CD4-positive, alpha-beta memory T cell (primary cell): ENCODE results near the gene LTB4R2. TPM values are rescaled to one million over a fixed set of nuclear protein-coding genes. Genes with fewer than 3 reads are reported as not detected.

ENCODE experiments used
- CTCF ChIA-PET: fragments of 350-600 bp; sonication (Branson Sonifier 250); formaldehyde crosslinking; loops from one replicate; lab custom pipeline; 2021; ENCODE audit warnings: inconsistent platforms; ENCODE audit not compliant: partially characterized antibody; lab: Charles Lee
- POLR2A ChIA-PET: fragments of 350-600 bp; sonication (Branson Sonifier 250); formaldehyde crosslinking; loops from one replicate; lab custom pipeline; 2021; ENCODE audit not compliant: partially characterized antibody; lab: Charles Lee
- DNase-seq, 5 donors: peaks; one replicate each; pipeline versions ENCODE4 v3.0.0 to v3.0.0-alpha.2; 2020 to 2022; ENCODE audit warnings: mixed read lengths in 1 of 5
- H3K27ac ChIP-seq: one replicate; pipeline ENCODE4 v1.7.0; 2013; ENCODE audit warnings: low read depth, low read length
- H3K27me3 ChIP-seq: 2 replicates; pipeline ENCODE4 v1.7.0; 2013; ENCODE audit warnings: mild to moderate bottlenecking, low read length, moderate library complexity; ENCODE audit not compliant: insufficient read depth
- H3K36me3 ChIP-seq: 2 replicates; pipeline ENCODE4 v1.7.0; 2013; ENCODE audit warnings: mild to moderate bottlenecking, low read length, moderate library complexity; ENCODE audit not compliant: insufficient read depth
- H3K4me1 ChIP-seq: 2 replicates; pipeline ENCODE4 v1.7.0; 2013; ENCODE audit warnings: mild to moderate bottlenecking, low read length, moderate library complexity; ENCODE audit not compliant: insufficient read depth
- H3K4me3 ChIP-seq, 2 donors: one replicate each; pipeline ENCODE4 v1.7.0; 2013; ENCODE audit warnings: low read length in 2 of 2, mild to moderate bottlenecking in 1 of 2
- H3K9me3 ChIP-seq, 2 donors: one replicate each; pipeline ENCODE4 v1.7.0; 2013; ENCODE audit warnings: low read length in 2 of 2, control low read depth in 1 of 2; ENCODE audit not compliant: control insufficient read depth in 1 of 2
- H3K27ac Mint-ChIP-seq, 7 donors: one replicate each; pipeline ENCODE4 v1.8.0; 2020 to 2021; ENCODE audit warnings: mixed read lengths in 7 of 7, mild to moderate bottlenecking in 6 of 7, inconsistent platforms in 3 of 7, moderate library complexity in 3 of 7
- H3K27me3 Mint-ChIP-seq, 2 donors: one replicate each; pipeline ENCODE4 v1.8.0; 2020 to 2021; ENCODE audit warnings: mixed read lengths in 2 of 2
- H3K36me3 Mint-ChIP-seq, 2 donors: one replicate each; pipeline ENCODE4 v1.8.0; 2020 to 2021; ENCODE audit warnings: mixed read lengths in 2 of 2, inconsistent platforms in 1 of 2, mild to moderate bottlenecking in 1 of 2
- H3K4me1 Mint-ChIP-seq, 4 donors: one replicate each; pipeline ENCODE4 v1.8.0; 2020 to 2021; ENCODE audit warnings: mixed read lengths in 4 of 4, mild to moderate bottlenecking in 1 of 4
- H3K4me3 Mint-ChIP-seq, 8 donors: one replicate each; pipeline ENCODE4 v1.8.0; 2020 to 2021; ENCODE audit warnings: mixed read lengths in 8 of 8, mild to moderate bottlenecking in 7 of 8, moderate library complexity in 6 of 8, inconsistent platforms in 3 of 8
- H3K9me3 Mint-ChIP-seq, 8 donors: one replicate each; pipeline ENCODE4 v1.8.0; 2020 to 2021; ENCODE audit warnings: mixed read lengths in 8 of 8, mild to moderate bottlenecking in 5 of 8, inconsistent platforms in 3 of 8, moderate library complexity in 1 of 8
- intact Hi-C: fragments of 100-400 bp; cut with micrococcal nuclease; formaldehyde crosslinking; loops from one replicate; pipeline ENCODE4 v1.15.1; 2023
- polyA plus RNA-seq, 2 donors: library from polyadenylated mRNA; unstranded; fragments of 300-500 nt; fragmentation: Illumina TruSeq; gene quantifications; one replicate each; pipeline ENCODE4 v1.2.3, GENCODE V29; 2021
- total RNA-seq, 2 experiments: library from RNA; stranded (reverse); gene quantifications; one replicate each; pipeline ENCODE4 v1.2.3, GENCODE V29; 2021

Gene LTB4R2
- total and polyA plus RNA-seq, 4 experiments from 2014 or later, result 2.3 to 18.8 (median 10.6) TPM

DNA sequence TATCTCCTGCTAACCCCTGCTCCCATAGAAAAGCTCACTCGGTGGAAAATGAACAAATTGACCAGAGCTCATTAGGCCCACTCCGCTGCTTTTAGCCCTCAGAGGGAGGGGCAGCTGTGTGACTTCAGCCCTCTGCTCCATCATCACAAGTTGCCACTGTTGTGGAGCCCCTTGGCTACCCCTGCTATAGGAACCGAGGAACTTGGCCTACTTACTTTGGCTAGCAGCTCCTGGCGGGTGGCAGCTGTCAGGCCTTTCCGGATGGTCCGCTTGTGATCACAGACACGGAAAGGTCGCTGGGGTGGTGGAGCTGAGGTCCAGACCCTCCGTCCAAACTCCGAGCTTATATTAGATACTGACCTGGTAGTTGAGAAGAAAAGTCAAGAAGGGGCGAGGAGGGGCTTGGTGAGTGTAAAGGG, 2.8 kb upstream of the LTB4R2 start:
- intact Hi-C loops, result no loop called here
- peaks cover 48 to 59% of the 10 kb centered on the region in 2 donors for H3K36me3 Mint-ChIP-seq
- no peak overlapping the region for H3K4me3 Mint-ChIP-seq
- POLR2A ChIA-PET, result interaction anchor here (0.8 to 8.5 kb wide), 12 partner anchors 10 to 192 kb away, joined by 3 to 108 read pairs (median 8); partner anchors contain the start of genes ADCY4, DCAF11, MDP1 and NRL
- no peak overlapping the region for H3K4me3 ChIP-seq
- peaks cover 56% of the 10 kb centered on the region for H3K36me3 ChIP-seq
- H3K4me1 Mint-ChIP-seq, result peaks cover 29 to 70% (median 43%) of the 10 kb centered on the region in 4 donors
- peaks cover 38% of the 10 kb centered on the region for H3K4me1 ChIP-seq
- no peaks in the 10 kb centered on the region for H3K27me3 ChIP-seq
- H3K27me3 Mint-ChIP-seq, result no peaks in the 10 kb centered on the region
- H3K9me3 ChIP-seq, result no peaks in the 10 kb centered on the region
- no peak overlapping the region for H3K27ac ChIP-seq
- CTCF ChIA-PET, result interaction anchor here (0.7 to 18.5 kb wide), 22 partner anchors 8 to 199 kb away, joined by 3 to 556 read pairs (median 12); partner anchors contain the start of genes ADCY4, CBLN3, CHMP4A and DHRS1
- no peak for DNase-seq
- peak overlapping the region; percentile 11 to 90 (median 52) for H3K27ac Mint-ChIP-seq
- H3K9me3 Mint-ChIP-seq, result peaks cover 0 to 1% (median 0%) of the 10 kb centered on the region in 8 donors

DNA sequence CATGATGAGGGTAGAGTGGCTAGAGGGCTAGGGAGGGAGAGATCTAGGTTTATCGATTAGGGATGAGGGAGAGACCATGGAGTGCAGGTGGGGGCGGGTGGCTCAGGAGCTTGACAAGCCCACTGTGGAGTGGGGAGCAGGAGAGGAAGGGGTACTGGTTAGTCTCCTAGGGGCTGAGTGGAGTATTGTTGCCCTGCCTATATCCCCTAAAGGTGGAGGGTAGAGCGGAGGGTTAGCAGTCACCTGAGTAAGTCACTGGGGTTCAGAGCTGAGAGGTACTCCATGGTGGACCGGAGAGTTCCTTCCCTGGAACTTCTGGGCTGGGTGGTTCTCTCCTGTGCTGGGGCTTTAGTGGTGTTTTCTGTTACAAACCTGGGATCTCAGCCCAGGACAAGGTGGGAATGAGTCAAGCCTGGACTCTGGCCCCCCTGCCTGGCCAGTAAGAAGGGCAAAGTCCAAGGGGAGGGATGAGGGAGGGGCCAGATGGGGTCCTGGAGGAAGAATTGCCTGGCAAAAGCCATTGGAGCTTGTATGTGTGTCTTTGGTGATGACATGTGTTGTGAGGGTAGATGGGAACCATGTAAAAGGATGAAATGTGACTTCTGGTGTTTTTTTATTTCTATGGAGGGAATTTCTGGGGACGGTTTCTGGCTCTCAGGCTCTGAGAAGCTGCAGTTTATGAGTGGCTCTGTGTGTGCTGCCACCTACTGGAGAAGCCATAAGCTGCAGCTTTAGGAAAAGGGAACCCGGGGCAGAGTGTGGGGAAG, 2.2 kb upstream of the LTB4R2 start, which contains the start of gene CIDEB:
Gene CIDEB, minus strand, starts transcription at position 403 of the 767 bp plus-strand sequence. Its CDS starts 119 bp downstream, at position 284.
- peaks cover 44% of the 10 kb centered on the region for H3K4me1 ChIP-seq
- H3K27me3 ChIP-seq, result no peaks in the 10 kb centered on the region
- no peak within 1 kb of the TSS for H3K4me3 ChIP-seq
- H3K27ac Mint-ChIP-seq, result peak within 1 kb of the TSS; percentile 52 to 96 (median 90)
- peak within 1 kb of the TSS in 7 of 8 donors; percentile 1 to 79 (median 35) for H3K4me3 Mint-ChIP-seq
- H3K9me3 ChIP-seq, result no peaks in the 10 kb centered on the region
- CTCF ChIA-PET, result interaction anchor here (0.6 to 18.5 kb wide), 42 partner anchors 9 to 301 kb away, joined by 3 to 556 read pairs (median 4); partner anchors contain the start of genes ADCY4, CBLN3, CHMP4A and DCAF11
- intact Hi-C loops, result loop anchor here (1.0 kb wide), 1 partner anchor 36 kb away; the partner anchor contains the start of gene RABGGTA
- peaks cover 29 to 70% (median 46%) of the 10 kb centered on the region in 4 donors for H3K4me1 Mint-ChIP-seq
- H3K36me3 ChIP-seq, result peaks cover 50% of the 10 kb centered on the region
- POLR2A ChIA-PET, result interaction anchor here (0.8 to 8.5 kb wide), 21 partner anchors 8 to 193 kb away, joined by 3 to 108 read pairs (median 4); partner anchors contain the start of genes ADCY4, CBLN3, CHMP4A and DCAF11
- DNase-seq, result peak; percentile 53 to 62 (median 58)
- H3K27me3 Mint-ChIP-seq, result no peaks in the 10 kb centered on the region
- H3K27ac ChIP-seq, result peak within 1 kb of the TSS; percentile 72
- peaks cover 0 to 1% (median 0%) of the 10 kb centered on the region in 8 donors for H3K9me3 Mint-ChIP-seq
- H3K36me3 Mint-ChIP-seq, result peaks cover 42 to 53% of the 10 kb centered on the region in 2 donors

DNA sequence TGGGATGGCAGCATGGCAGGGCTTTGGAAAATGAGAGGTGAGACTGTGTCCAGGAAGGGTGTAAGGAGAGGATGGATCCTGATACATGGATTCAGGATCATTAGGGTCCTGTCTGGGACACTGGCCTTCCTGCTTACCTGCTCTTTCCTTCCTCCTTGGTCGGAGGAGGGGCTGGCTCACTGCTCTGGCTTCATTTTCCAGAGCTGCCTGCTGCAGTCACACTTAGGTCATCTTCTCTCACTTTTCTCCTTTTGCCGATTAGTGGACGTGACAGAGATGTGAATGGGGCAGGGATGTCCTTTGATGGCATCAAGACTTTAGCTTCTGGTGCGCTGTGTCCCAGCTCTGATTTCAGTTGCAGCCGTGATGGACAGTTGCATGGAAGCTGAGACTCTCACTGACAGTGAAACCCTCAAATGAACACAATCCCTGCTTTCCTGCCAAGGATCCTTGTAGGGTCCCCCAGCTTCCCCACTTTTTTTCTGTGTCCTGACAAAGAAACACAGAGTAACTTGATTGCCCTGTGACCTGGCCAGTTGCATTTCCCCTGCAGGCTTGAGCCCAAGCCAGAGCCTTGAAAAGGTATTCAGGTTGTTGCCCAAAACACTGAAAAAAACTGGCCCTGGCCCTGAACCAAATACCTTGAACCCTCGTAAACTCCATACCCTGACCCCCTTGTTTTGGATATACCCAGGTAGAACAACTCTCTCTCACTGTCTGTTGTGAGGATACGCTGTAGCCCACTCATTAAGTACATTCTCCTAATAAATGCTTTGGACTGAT, 1.4 kb upstream of the LTB4R2 start:
- intact Hi-C loops, result loop anchor here (1.0 kb wide), 1 partner anchor 37 kb away; the partner anchor contains the start of gene RABGGTA
- H3K4me1 ChIP-seq, result peaks cover 52% of the 10 kb centered on the region
- H3K27me3 ChIP-seq, result no peaks in the 10 kb centered on the region
- peaks cover 43% of the 10 kb centered on the region for H3K36me3 ChIP-seq
- Mint-ChIP-seq H3K4me3 (peak overlapping the region; percentile 1 to 79 (median 44)), H3K9me3 (peaks cover 0 to 1% (median 0%) of the 10 kb centered on the region in 8 donors), H3K36me3 (peaks cover 41 to 46% of the 10 kb centered on the region in 2 donors), H3K27me3 (no peaks in the 10 kb centered on the region), H3K27ac (peak overlapping the region; percentile 52 to 96 (median 84)), H3K4me1 (peaks cover 36 to 75% (median 51%) of the 10 kb centered on the region in 4 donors)
- no peak overlapping the region for H3K4me3 ChIP-seq
- ChIA-PET POLR2A (interaction anchor here (0.7 to 8.5 kb wide), 20 partner anchors 9 to 193 kb away, joined by 3 to 108 read pairs (median 6); partner anchors contain the start of genes ADCY4, CBLN3, CHMP4A and DCAF11), CTCF (interaction anchor here (0.5 to 18.5 kb wide), 40 partner anchors 9 to 1449 kb away, joined by 3 to 556 read pairs (median 5); partner anchors contain the start of genes ADCY4, CBLN3, CHMP4A and DCAF11)
- peak overlapping the region; percentile 72 for H3K27ac ChIP-seq
- DNase-seq, result no peak
- H3K9me3 ChIP-seq, result no peaks in the 10 kb centered on the region

DNA sequence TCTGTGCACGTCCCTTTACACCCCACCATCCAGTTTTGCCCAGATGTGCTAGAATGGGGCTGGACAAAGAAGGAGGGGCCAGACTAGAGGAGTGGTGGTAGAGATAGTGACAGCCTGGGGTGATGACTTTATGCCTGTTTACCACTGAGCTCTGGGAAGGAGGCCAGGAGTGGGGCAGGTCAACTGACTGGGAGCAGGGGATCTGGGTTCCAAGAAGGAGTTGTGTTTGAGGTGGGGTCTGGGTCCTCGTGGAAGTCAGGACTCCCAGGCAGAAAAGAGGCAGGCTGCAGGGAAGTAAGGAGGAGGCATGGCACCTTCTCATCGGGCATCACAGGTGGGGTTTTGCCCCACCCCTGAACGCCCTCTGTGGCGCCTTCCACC, 315 bp downstream of the LTB4R2 start:
- Histone ChIP-seq H3K27ac (peak overlapping the region; percentile 72), H3K4me3 (peak overlapping the region; percentile 32 to 58), H3K9me3 (no peaks in the 10 kb centered on the region), H3K4me1 (peaks cover 69% of the 10 kb centered on the region), H3K36me3 (peaks cover 25% of the 10 kb centered on the region), H3K27me3 (no peaks in the 10 kb centered on the region)
- CTCF ChIA-PET, result interaction anchor here (0.7 to 18.5 kb wide), 11 partner anchors 11 to 230 kb away, joined by 3 to 556 read pairs (median 33); partner anchors contain the start of genes ADCY4, DHRS1, MDP1 and NOP9
- intact Hi-C loops, result loop anchor here (1.0 to 5.0 kb wide), 2 partner anchors 11 to 122 kb away; partner anchors contain the start of genes DHRS1 and NOP9
- H3K9me3 Mint-ChIP-seq, result peaks cover 0 to 1% (median 0%) of the 10 kb centered on the region in 8 donors
- DNase-seq, result peak in 1 of 5 donors; percentile 34
- POLR2A ChIA-PET, result interaction anchor here (0.6 to 8.5 kb wide), 25 partner anchors 10 to 229 kb away, joined by 3 to 108 read pairs (median 6); partner anchors contain the start of genes CBLN3, CHMP4A, DCAF11 and DHRS1
- H3K36me3 Mint-ChIP-seq, result peaks cover 24 to 28% of the 10 kb centered on the region in 2 donors
- peak overlapping the region; percentile 81 to 96 (median 93) for H3K27ac Mint-ChIP-seq
- H3K27me3 Mint-ChIP-seq, result no peaks in the 10 kb centered on the region
- peaks cover 53 to 89% (median 67%) of the 10 kb centered on the region in 4 donors for H3K4me1 Mint-ChIP-seq
- peak overlapping the region; percentile 71 to 88 (median 86) for H3K4me3 Mint-ChIP-seq

DNA sequence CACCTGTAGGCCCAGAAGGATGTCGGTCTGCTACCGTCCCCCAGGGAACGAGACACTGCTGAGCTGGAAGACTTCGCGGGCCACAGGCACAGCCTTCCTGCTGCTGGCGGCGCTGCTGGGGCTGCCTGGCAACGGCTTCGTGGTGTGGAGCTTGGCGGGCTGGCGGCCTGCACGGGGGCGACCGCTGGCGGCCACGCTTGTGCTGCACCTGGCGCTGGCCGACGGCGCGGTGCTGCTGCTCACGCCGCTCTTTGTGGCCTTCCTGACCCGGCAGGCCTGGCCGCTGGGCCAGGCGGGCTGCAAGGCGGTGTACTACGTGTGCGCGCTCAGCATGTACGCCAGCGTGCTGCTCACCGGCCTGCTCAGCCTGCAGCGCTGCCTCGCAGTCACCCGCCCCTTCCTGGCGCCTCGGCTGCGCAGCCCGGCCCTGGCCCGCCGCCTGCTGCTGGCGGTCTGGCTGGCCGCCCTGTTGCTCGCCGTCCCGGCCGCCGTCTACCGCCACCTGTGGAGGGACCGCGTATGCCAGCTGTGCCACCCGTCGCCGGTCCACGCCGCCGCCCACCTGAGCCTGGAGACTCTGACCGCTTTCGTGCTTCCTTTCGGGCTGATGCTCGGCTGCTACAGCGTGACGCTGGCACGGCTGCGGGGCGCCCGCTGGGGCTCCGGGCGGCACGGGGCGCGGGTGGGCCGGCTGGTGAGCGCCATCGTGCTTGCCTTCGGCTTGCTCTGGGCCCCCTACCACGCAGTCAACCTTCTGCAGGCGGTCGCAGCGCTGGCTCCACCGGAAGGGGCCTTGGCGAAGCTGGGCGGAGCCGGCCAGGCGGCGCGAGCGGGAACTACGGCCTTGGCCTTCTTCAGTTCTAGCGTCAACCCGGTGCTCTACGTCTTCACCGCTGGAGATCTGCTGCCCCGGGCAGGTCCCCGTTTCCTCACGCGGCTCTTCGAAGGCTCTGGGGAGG, 985 bp downstream of the LTB4R2 start, which contains the start of gene LTB4R:
Gene LTB4R, plus strand, starts transcription at position 857 of the 959 bp plus-strand sequence. CDS start 4,150 bp downstream, outside the sequence.
- Mint-ChIP-seq H3K27me3 (no peaks in the 10 kb centered on the region), H3K36me3 (peaks cover 17 to 22% of the 10 kb centered on the region in 2 donors), H3K4me1 (peaks cover 58 to 89% (median 72%) of the 10 kb centered on the region in 4 donors), H3K27ac (peak within 1 kb of the TSS; percentile 90 to 97 (median 95)), H3K4me3 (peak within 1 kb of the TSS; percentile 83 to 94 (median 88)), H3K9me3 (peaks cover 0 to 1% (median 0%) of the 10 kb centered on the region in 8 donors)
- Histone ChIP-seq H3K4me1 (peaks cover 71% of the 10 kb centered on the region), H3K27me3 (no peaks in the 10 kb centered on the region), H3K27ac (peak within 1 kb of the TSS; percentile 72), H3K9me3 (no peaks in the 10 kb centered on the region), H3K36me3 (peaks cover 19% of the 10 kb centered on the region), H3K4me3 (peak within 1 kb of the TSS; percentile 55 to 58)
- ChIA-PET CTCF (interaction anchor here (0.7 to 18.5 kb wide), 12 partner anchors 12 to 230 kb away, joined by 3 to 556 read pairs (median 28); partner anchors contain the start of genes ADCY4, DHRS1, MDP1 and NOP9), POLR2A (interaction anchor here (0.6 to 8.5 kb wide), 31 partner anchors 11 to 302 kb away, joined by 3 to 108 read pairs (median 6); partner anchors contain the start of genes CBLN3, CHMP4A, DCAF11 and DHRS1)
- DNase-seq, result peak; percentile 73 to 79 (median 77)
- intact Hi-C loops, result loop anchor here (1.0 to 5.0 kb wide), 4 partner anchors 12 to 121 kb away; partner anchors contain the start of genes DHRS1, NOP9 and TINF2
